Fibroblast of pulmonary artery (primary cell): ENCODE results near the gene KLHL10.
A peak's percentile ranks its signal among the peaks of the same experiment; 100 is the strongest.

Experiments
- DNase-seq: peaks from one replicate; pipeline ENCODE4 v3.0.0-alpha.2; 2010; ENCODE audit warnings: low read depth
- H3K4me3 ChIP-seq: replicated peaks from 2 replicates; pipeline ENCODE4 v1.5.1; 2011; ENCODE audit warnings: low read depth, mild to moderate bottlenecking, control low read depth, low read length, moderate library complexity
- CTCF ChIP-seq: IDR thresholded peaks from 2 replicates; pipeline ENCODE4 v1.5.1; 2011; ENCODE audit warnings: mild to moderate bottlenecking, control low read depth, low read length, inconsistent platforms; ENCODE audit errors: missing control alignments

The KLHL10 gene

GRCh38 chr17:41864836-41865595, 27.4 kb downstream of the KLHL10 start, which contains the start of gene KLHL11:
Gene KLHL11 (minus strand): TSS chr17:41865423. CDS start chr17:41865370, 53 bp downstream.
- no peak for TF ChIP-seq CTCF
- H3K4me3 ChIP-seq, result peak within 1 kb of the TSS; percentile 91
- DNase-seq, result peak; percentile 89

GRCh38 chr17:41865596-41865893, 27.9 kb downstream of the KLHL10 start:
- no peak for TF ChIP-seq CTCF
- peak overlapping the region; percentile 37 for H3K4me3 ChIP-seq

GRCh38 chr17:41868568-41868967, 30.9 kb downstream of the KLHL10 start:
- no peak for TF ChIP-seq CTCF
- H3K4me3 ChIP-seq, result no peak overlapping the region
- DNase-seq, result no peak

More at GRCh38 chr17:41865596-41865893, 27.9 kb downstream of the KLHL10 start:
- DNase-seq, result no peak

- H3K4me3 ChIP-seq, result no peak overlapping the region
- no peak for TF ChIP-seq CTCF
- DNase-seq, result no peak
Observed at GRCh38 chr17:41869426-41869825, 31.8 kb downstream of the KLHL10 start.

- no peak for TF ChIP-seq CTCF
- no peak overlapping the region for H3K4me3 ChIP-seq
- no peak for DNase-seq
Observed at GRCh38 chr17:41870097-41870496, 32.5 kb downstream of the KLHL10 start.

- no peak for TF ChIP-seq CTCF
- no peak for DNase-seq
- H3K4me3 ChIP-seq, result no peak overlapping the region
Observed at GRCh38 chr17:41870627-41871026, 33.0 kb downstream of the KLHL10 start.

- TF ChIP-seq CTCF, result no peak
- no peak for DNase-seq
- no peak overlapping the region for H3K4me3 ChIP-seq
Observed at GRCh38 chr17:41871789-41872188, 34.2 kb downstream of the KLHL10 start.
